Stomach smooth muscle (tissue), 2 donors: ENCODE data around the gene HERC3.

Source experiments
- H3K27ac ChIP-seq: one replicate; pipeline ENCODE4 v1.7.0; 2013; ENCODE audit warnings: mild to moderate bottlenecking, low read length, inconsistent platforms
- H3K27me3 ChIP-seq, 2 donors: one replicate each; pipeline ENCODE4 v1.7.0; 2013; ENCODE audit warnings: low read length in 2 of 2; ENCODE audit not compliant: insufficient read depth in 2 of 2, control insufficient read depth in 1 of 2
- H3K36me3 ChIP-seq, 2 donors: one replicate each; pipeline ENCODE4 v1.7.0; 2013; ENCODE audit warnings: low read length in 2 of 2; ENCODE audit not compliant: control insufficient read depth in 2 of 2, insufficient read depth in 2 of 2
- H3K4me1 ChIP-seq: one replicate; pipeline ENCODE4 v1.7.0; 2013; ENCODE audit warnings: low read length; ENCODE audit not compliant: control insufficient read depth, insufficient read depth
- H3K4me3 ChIP-seq, 2 donors: one replicate each; pipeline ENCODE4 v1.7.0; 2013; ENCODE audit warnings: low read length in 2 of 2
- H3K9ac ChIP-seq, 2 donors: one replicate each; pipeline ENCODE4 v1.7.0; 2013; ENCODE audit warnings: low read length in 2 of 2, mild to moderate bottlenecking in 1 of 2
- H3K9me3 ChIP-seq, 2 donors: one replicate each; pipeline ENCODE4 v1.7.0; 2013; ENCODE audit warnings: low read length in 2 of 2; ENCODE audit not compliant: control insufficient read depth in 2 of 2
- donor health status: healthy.
- donor health status: Pancreatic carcinoma.

The HERC3 gene

DNA sequence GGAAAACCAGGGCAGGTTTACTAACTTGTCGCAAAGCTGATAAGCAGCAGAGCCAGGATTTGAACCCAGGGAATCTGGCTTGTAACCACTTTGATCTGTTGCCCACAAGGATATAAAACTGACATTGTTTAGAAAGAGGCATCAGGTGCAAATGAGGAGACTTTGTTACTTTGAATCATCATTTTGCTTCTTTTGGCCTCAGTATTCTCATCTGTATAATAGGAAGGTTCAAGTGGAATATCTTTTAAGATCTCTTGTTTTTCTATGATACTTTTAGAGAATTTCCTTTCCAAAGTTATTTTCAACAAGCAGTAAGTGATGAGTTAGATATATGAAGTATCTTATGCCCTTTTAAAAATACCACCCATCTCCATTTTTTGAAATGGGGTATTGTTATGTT, 163.2 kb downstream of the HERC3 start:
- Histone ChIP-seq H3K9ac (no peak overlapping the region), H3K27me3 (no peaks in the 10 kb centered on the region), H3K4me1 (no peaks in the 10 kb centered on the region), H3K27ac (no peak overlapping the region), H3K9me3 (no peaks in the 10 kb centered on the region), H3K36me3 (peaks cover 16 to 26% of the 10 kb centered on the region in 2 donors), H3K4me3 (no peak overlapping the region)

DNA sequence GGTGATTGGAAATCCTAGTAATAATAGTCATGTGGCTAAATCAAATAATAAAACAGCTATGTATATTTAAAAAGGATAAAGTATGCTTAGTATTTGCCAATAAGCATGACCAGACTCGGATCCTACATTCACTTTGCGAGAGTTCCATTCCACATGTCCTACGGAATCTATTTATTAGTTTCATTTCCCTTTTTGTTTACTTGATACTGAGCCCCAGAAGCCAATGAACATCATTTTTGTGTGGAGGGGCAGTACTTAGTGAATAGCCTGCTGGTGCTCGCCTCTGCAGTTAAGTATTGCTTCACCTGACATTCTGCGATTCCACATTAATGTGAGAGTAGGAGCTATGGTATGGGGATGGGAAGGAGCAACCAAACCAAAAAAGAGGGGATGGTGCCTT, 163.9 kb downstream of the HERC3 start:
- Histone ChIP-seq H3K27ac (no peak overlapping the region), H3K27me3 (no peaks in the 10 kb centered on the region), H3K9ac (no peak overlapping the region), H3K36me3 (peaks cover 11 to 23% of the 10 kb centered on the region in 2 donors), H3K4me1 (no peaks in the 10 kb centered on the region), H3K9me3 (no peaks in the 10 kb centered on the region), H3K4me3 (no peak overlapping the region)

DNA sequence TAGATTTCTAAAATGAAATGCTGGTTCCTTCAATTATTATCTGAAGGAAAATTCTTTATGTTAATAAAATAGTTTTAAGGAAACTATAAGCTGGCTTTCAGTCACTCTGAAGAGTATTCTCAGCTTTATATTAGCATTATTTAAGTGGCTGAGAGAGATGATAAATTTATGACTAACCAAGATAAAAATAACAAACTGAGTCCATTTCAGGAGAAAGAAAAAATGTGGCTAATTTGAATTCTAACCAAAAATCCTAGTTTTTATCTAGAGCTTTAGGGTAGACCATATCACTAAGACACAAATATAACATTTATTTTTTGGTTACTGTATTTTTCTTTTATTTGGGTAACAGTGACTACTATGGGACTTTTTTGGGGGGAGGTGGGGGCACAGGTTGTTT, 164.8 kb downstream of the HERC3 start:
- Histone ChIP-seq H3K27ac (no peak overlapping the region), H3K36me3 (peaks cover 13 to 21% of the 10 kb centered on the region in 2 donors), H3K9me3 (no peaks in the 10 kb centered on the region), H3K4me1 (no peaks in the 10 kb centered on the region), H3K4me3 (no peak overlapping the region), H3K9ac (no peak overlapping the region), H3K27me3 (no peaks in the 10 kb centered on the region)

DNA sequence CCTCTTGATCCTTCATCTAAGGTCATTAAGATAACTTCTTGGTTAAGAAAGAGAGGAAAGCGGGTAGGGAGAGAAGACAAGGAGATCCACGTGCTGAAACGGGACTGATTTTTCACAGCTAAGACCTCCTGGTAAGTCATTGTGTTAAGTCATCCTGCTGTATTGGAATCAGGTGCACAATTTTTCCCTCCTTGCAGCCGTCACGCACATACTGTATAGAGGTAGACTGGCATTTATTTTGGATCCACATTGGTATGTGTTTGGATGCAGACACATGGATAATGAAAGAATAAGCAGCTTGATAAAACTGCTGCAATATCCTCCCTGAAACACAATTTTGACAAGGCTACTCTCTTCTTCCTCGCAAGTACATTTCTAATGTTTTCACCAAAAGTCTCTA, 165.5 kb downstream of the HERC3 start:
- Histone ChIP-seq H3K36me3 (peaks cover 17 to 18% of the 10 kb centered on the region in 2 donors), H3K9me3 (no peaks in the 10 kb centered on the region), H3K27me3 (no peaks in the 10 kb centered on the region), H3K27ac (no peak overlapping the region), H3K4me3 (no peak overlapping the region), H3K9ac (no peak overlapping the region), H3K4me1 (no peaks in the 10 kb centered on the region)
